Measurements from ENCODE around the gene ZFP28.

ZFP28 gene

GRCh38 chr19:56596676-56597075 lies 57.9 kb downstream of the ZFP28 start:
- no peak for DNase-seq

GRCh38 chr19:56597696-56598095 lies 58.9 kb downstream of the ZFP28 start:
- DNase-seq: no peak

- DNase-seq: no peak
Observed at GRCh38 chr19:56601375-56601774, 62.6 kb downstream of the ZFP28 start.

GRCh38 chr19:56603829-56604228 lies 65.1 kb downstream of the ZFP28 start:
- DNase-seq: no peak
